Neural cell (in vitro differentiated cells): ENCODE data around the gene ARSD. TPM values are rescaled to one million over a fixed set of nuclear protein-coding genes. Genes with fewer than 3 reads are reported as not detected.

Source experiments
- H2AFZ ChIP-seq: fragments of 200-600, 300-800 bp; sonication (generic), shearing (Covaris generic); 2 replicates; pipeline ENCODE4 v1.6.0; 2014; ENCODE audit warnings: low read depth, mild to moderate bottlenecking, antibody characterized with exemption, low read length, moderate library complexity
- H3F3A ChIP-seq: fragments of 200-600 bp; shearing (Covaris generic); 2 replicates; pipeline ENCODE4 v1.6.1; 2016; ENCODE audit warnings: mild to moderate bottlenecking, moderate library complexity, mixed read lengths, antibody characterized with exemption, low read length; ENCODE audit not compliant: insufficient read depth, poor library complexity, severe bottlenecking
- H3K27ac ChIP-seq: fragments of 200-600, 300-800 bp; sonication (generic), shearing (Covaris generic); 2 replicates; pipeline ENCODE4 v1.5.1; 2014; ENCODE audit warnings: mild to moderate bottlenecking, low read length, moderate library complexity
- H3K27me3 ChIP-seq: fragments of 300-800, 200-600 bp; sonication (generic), shearing (Covaris generic); 2 replicates; pipeline ENCODE4 v1.6.0; 2014; ENCODE audit warnings: mild to moderate bottlenecking, low read depth, low read length, moderate library complexity; ENCODE audit not compliant: insufficient read depth
- H3K36me3 ChIP-seq: fragments of 300-800, 200-600 bp; sonication (generic), shearing (Covaris generic); 2 replicates; pipeline ENCODE4 v1.5.1; 2014; ENCODE audit warnings: mild to moderate bottlenecking, antibody characterized with exemption, low read length, moderate library complexity; ENCODE audit not compliant: insufficient read depth
- H3K4me2 ChIP-seq: fragments of 300-800, 200-600 bp; sonication (generic), shearing (Covaris generic); 2 replicates; pipeline ENCODE4 v1.6.0; 2014; ENCODE audit warnings: mild to moderate bottlenecking, low read length
- H3K4me3 ChIP-seq: fragments of 300-800, 200-600 bp; sonication (generic), shearing (Covaris generic); 2 replicates; pipeline ENCODE4 v1.5.1; 2014; ENCODE audit warnings: mild to moderate bottlenecking, low read length, moderate library complexity
- H3K79me2 ChIP-seq: fragments of 200-600 bp; shearing (Covaris generic); replicated peaks from 2 replicates; pipeline ENCODE4 v1.6.0; 2014; ENCODE audit warnings: mild to moderate bottlenecking, low read length, moderate library complexity; ENCODE audit not compliant: insufficient read depth
- H3K9ac ChIP-seq: fragments of 300-800, 200-600 bp; sonication (generic), shearing (Covaris generic); 2 replicates; pipeline ENCODE4 v1.6.1; 2016; ENCODE audit warnings: mild to moderate bottlenecking, low read length, mixed read lengths
- H3K9me2 ChIP-seq: fragments of 200-600 bp; shearing (Covaris generic); 2 replicates; pipeline ENCODE4 v1.6.1; 2016; ENCODE audit warnings: mild to moderate bottlenecking, low read length, mixed read lengths; ENCODE audit not compliant: insufficient read depth
- H3K9me3 ChIP-seq: fragments of 200-600, 300-800 bp; sonication (generic), shearing (Covaris generic); 2 replicates; pipeline ENCODE4 v1.6.1; 2016; ENCODE audit warnings: mild to moderate bottlenecking, mixed run types, low read length, moderate library complexity, mixed read lengths
- H4K20me1 ChIP-seq: fragments of 200-600 bp; shearing (Covaris generic); 2 replicates; pipeline ENCODE4 v1.6.1; 2016; ENCODE audit warnings: mild to moderate bottlenecking, mixed run types; ENCODE audit not compliant: insufficient read depth
- CTCF ChIP-seq: fragments of 450-650 bp; IDR thresholded peaks from 2 replicates; pipeline ENCODE4 v1.5.1; 2014; ENCODE audit warnings: antibody characterized with exemption, mild to moderate bottlenecking, moderate library complexity; ENCODE audit not compliant: poor library complexity, severe bottlenecking
- EP300 ChIP-seq: fragments of 450-650 bp; conservative IDR thresholded peaks from 2 replicates; pipeline ENCODE4 v1.6.1; 2014; ENCODE audit warnings: antibody characterized with exemption, mild to moderate bottlenecking, moderate library complexity; ENCODE audit not compliant: poor library complexity, severe bottlenecking
- EZH2 ChIP-seq: fragments of 200-600, 300-800 bp; shearing (Covaris generic), sonication (generic); IDR thresholded peaks from 2 replicates; pipeline ENCODE4 v1.6.1; 2014; ENCODE audit warnings: antibody characterized with exemption, low read length, borderline replicate concordance, mild to moderate bottlenecking; ENCODE audit not compliant: insufficient read depth, poor library complexity, severe bottlenecking
- MXI1 ChIP-seq: fragments of 450-650 bp; conservative IDR thresholded peaks from 2 replicates; pipeline ENCODE4 v1.6.1; 2014; ENCODE audit warnings: antibody characterized with exemption, mild to moderate bottlenecking; ENCODE audit not compliant: poor library complexity, severe bottlenecking
- POLR2AphosphoS5 ChIP-seq: IDR thresholded peaks from 2 replicates; pipeline ENCODE4 v1.6.1; 2012
- RAD21 ChIP-seq: fragments of 450-650 bp; conservative IDR thresholded peaks from 2 replicates; pipeline ENCODE4 v1.6.1; 2014; ENCODE audit warnings: antibody characterized with exemption, mild to moderate bottlenecking, moderate library complexity
- REST ChIP-seq: IDR thresholded peaks from 2 replicates; pipeline ENCODE4 v1.6.1; 2012; ENCODE audit warnings: borderline replicate concordance
- SMC3 ChIP-seq: fragments of 450-650 bp; conservative IDR thresholded peaks from 2 replicates; pipeline ENCODE4 v1.6.1; 2014; ENCODE audit warnings: antibody characterized with exemption, mild to moderate bottlenecking, moderate library complexity; ENCODE audit not compliant: poor library complexity
- TAF1 ChIP-seq: IDR thresholded peaks from 2 replicates; pipeline ENCODE4 v1.6.1; 2012; ENCODE audit warnings: low read depth
- polyA plus RNA-seq: library from polyadenylated mRNA; depleted of rRNA; stranded (reverse); fragments of >200 nt; gene quantifications from 2 replicates; pipeline ENCODE4 v1.2.3, GENCODE V29; 2014

ARSD gene
- polyA plus RNA-seq, 1 donor from 2014 or later: 4.7 TPM

- H3F3A ChIP-seq: no peaks in the 10 kb centered on the region
Observed at GRCh38 chrX:2924151-2924550, 5.0 kb downstream of the ARSD start.

GRCh38 chrX:2921750-2922149, 7.4 kb downstream of the ARSD start:
- H3K79me2 ChIP-seq: no peaks in the 10 kb centered on the region
- no peaks in the 10 kb centered on the region for H3K9me3 ChIP-seq
- no peak overlapping the region for H3K27ac ChIP-seq
- no peak overlapping the region for H3K4me2 ChIP-seq
- no peaks in the 10 kb centered on the region for H3F3A ChIP-seq
- no peaks in the 10 kb centered on the region for H3K9me2 ChIP-seq
- H3K36me3 ChIP-seq: no peaks in the 10 kb centered on the region
- no peaks in the 10 kb centered on the region for H4K20me1 ChIP-seq
- no peaks in the 10 kb centered on the region for H3K27me3 ChIP-seq
- no peak overlapping the region for H3K4me3 ChIP-seq
- H2AFZ ChIP-seq: no peak overlapping the region
- no peak overlapping the region for H3K9ac ChIP-seq
- no peak for TF ChIP-seq EP300
- TF ChIP-seq POLR2AphosphoS5: no peak
- TF ChIP-seq MXI1: no peak
- TF ChIP-seq REST: no peak
- no peak for TF ChIP-seq TAF1
- no peak for TF ChIP-seq RAD21
- no peak for TF ChIP-seq CTCF

More at GRCh38 chrX:2924151-2924550, 5.0 kb downstream of the ARSD start:
- H2AFZ ChIP-seq: no peak overlapping the region
- no peak overlapping the region for H3K4me2 ChIP-seq
- no peaks in the 10 kb centered on the region for H3K79me2 ChIP-seq
- no peaks in the 10 kb centered on the region for H3K9me2 ChIP-seq
- no peaks in the 10 kb centered on the region for H3K27me3 ChIP-seq
- H3K36me3 ChIP-seq: no peaks in the 10 kb centered on the region
- no peak for TF ChIP-seq TAF1
- no peak for TF ChIP-seq EP300
- no peak for TF ChIP-seq RAD21
- TF ChIP-seq REST: no peak
- no peak for TF ChIP-seq EZH2
- no peak for TF ChIP-seq CTCF
- TF ChIP-seq MXI1: no peak
- no peak for TF ChIP-seq POLR2AphosphoS5
- TF ChIP-seq SMC3: no peak
- no peaks in the 10 kb centered on the region for H3K9me3 ChIP-seq
- no peak overlapping the region for H3K9ac ChIP-seq
- no peak overlapping the region for H3K27ac ChIP-seq
- no peak overlapping the region for H3K4me3 ChIP-seq
- no peaks in the 10 kb centered on the region for H4K20me1 ChIP-seq
